GM03348 (cell line): ENCODE measurements around the gene MAP3K7.
A peak's percentile ranks its signal among the peaks of the same experiment; 100 is the strongest.

Experiments used
- DNase-seq: peaks from one replicate; pipeline ENCODE4 v3.0.0; 2012; ENCODE audit warnings: low spot score

The MAP3K7 gene

GRCh38 chr6:90483956-90484355, 102.9 kb downstream of the MAP3K7 start:
- no peak for DNase-seq

- no peak for DNase-seq
These were observed 103.6 kb downstream of the MAP3K7 start for GRCh38 chr6:90483116-90483839.

GRCh38 chr6:90480666-90481065, 106.2 kb downstream of the MAP3K7 start:
- no peak for DNase-seq

- no peak for DNase-seq
These were observed 107.3 kb downstream of the MAP3K7 start for GRCh38 chr6:90479603-90479926.

- peak; percentile 95 for DNase-seq
These were observed 107.9 kb downstream of the MAP3K7 start for GRCh38 chr6:90478789-90479602.

- no peak for DNase-seq
These were observed 108.6 kb downstream of the MAP3K7 start for GRCh38 chr6:90478278-90478677.

GRCh38 chr6:90477366-90477765, 109.5 kb downstream of the MAP3K7 start:
- DNase-seq: no peak

GRCh38 chr6:90472716-90473115, 114.2 kb downstream of the MAP3K7 start:
- no peak for DNase-seq

GRCh38 chr6:90471263-90471662, 115.6 kb downstream of the MAP3K7 start:
- no peak for DNase-seq

- no peak for DNase-seq
These were observed 117.0 kb downstream of the MAP3K7 start for GRCh38 chr6:90469906-90470305.

- no peak for DNase-seq
These were observed 118.0 kb downstream of the MAP3K7 start for GRCh38 chr6:90468859-90469258.

- DNase-seq: no peak
These were observed 118.8 kb downstream of the MAP3K7 start for GRCh38 chr6:90468080-90468479.

- no peak for DNase-seq
These were observed 119.3 kb downstream of the MAP3K7 start for GRCh38 chr6:90467546-90467945.

- no peak for DNase-seq
These were observed 120.5 kb downstream of the MAP3K7 start for GRCh38 chr6:90466154-90466940.

- DNase-seq: no peak
These were observed 121.2 kb downstream of the MAP3K7 start for GRCh38 chr6:90465686-90466085.

- no peak for DNase-seq
These were observed 122.4 kb downstream of the MAP3K7 start for GRCh38 chr6:90464507-90464906.

GRCh38 chr6:90463874-90464273, 123.0 kb downstream of the MAP3K7 start:
- no peak for DNase-seq
